ENCODE results near the gene UNK. TPM values are rescaled to one million over a fixed set of nuclear protein-coding genes. Genes with fewer than 3 reads are reported as not detected.
A peak's percentile ranks its signal among the peaks of the same experiment; 100 is the strongest.

The UNK gene
- total RNA-seq, 2 experiments from 2014 or later, result 33.7 to 36.1 TPM

GRCh38 chr17:75836605-75837004 is 52.0 kb downstream of the UNK start:
- intact Hi-C loops (cut with DNase I, micrococcal nuclease), result no loop called here
- H3K36me3 Mint-ChIP-seq (ENCODE audit: low read depth), result peaks cover 71% of the 10 kb centered on the region
- peaks cover 66% of the 10 kb centered on the region for H3K4me1 ChIP-seq (ENCODE audit: insufficient read depth, low read length)
- no peak overlapping the region for H3K27ac Mint-ChIP-seq
- no peaks in the 10 kb centered on the region for H3K9me3 Mint-ChIP-seq
- H3K4me1 Mint-ChIP-seq (ENCODE audit: low read depth), result peaks cover 30% of the 10 kb centered on the region
- CTCF ChIA-PET, result no interaction called here
- no peak overlapping the region for H3K4me3 ChIP-seq (ENCODE audit: low read length)
- no peaks in the 10 kb centered on the region for H3K27me3 Mint-ChIP-seq
- DNase-seq (no peak), ATAC-seq (ENCODE audit: poor library complexity) (no peak)
- H3K4me3 Mint-ChIP-seq, result no peak overlapping the region
- no peak overlapping the region for H3K27ac ChIP-seq (ENCODE audit: low read depth in 1 of 2, low read length in 2 of 2)
- TF ChIP-seq CTCF (IDR thresholded peaks at IDR 0.05), result no peak
- POLR2A ChIA-PET, result no interaction called here
- no peaks in the 10 kb centered on the region for H3K9me3 ChIP-seq (ENCODE audit: control insufficient read depth in 1 of 2, insufficient read depth in 1 of 2, low read length in 2 of 2)
- no peaks in the 10 kb centered on the region for H3K27me3 ChIP-seq (ENCODE audit: control insufficient read depth in 1 of 2, insufficient read depth in 2 of 2, low read length in 2 of 2)
- peaks cover 69% of the 10 kb centered on the region for H3K36me3 ChIP-seq (ENCODE audit: insufficient read depth, low read length)

GRCh38 chr17:75837899-75838298 is 53.3 kb downstream of the UNK start:
- no peak for ATAC-seq (ENCODE audit: poor library complexity)
- DNase-seq, result no peak
- no peaks in the 10 kb centered on the region for H3K9me3 ChIP-seq (ENCODE audit: control insufficient read depth in 1 of 2, insufficient read depth in 1 of 2, low read length in 2 of 2)
- no peak overlapping the region for H3K4me3 ChIP-seq (ENCODE audit: low read length)
- H3K27ac Mint-ChIP-seq, result no peak overlapping the region
- H3K36me3 ChIP-seq (ENCODE audit: insufficient read depth, low read length), result peaks cover 76% of the 10 kb centered on the region
- no peaks in the 10 kb centered on the region for H3K9me3 Mint-ChIP-seq
- H3K36me3 Mint-ChIP-seq (ENCODE audit: low read depth), result peaks cover 66% of the 10 kb centered on the region
- peaks cover 19% of the 10 kb centered on the region for H3K4me1 Mint-ChIP-seq (ENCODE audit: low read depth)
- intact Hi-C loops (cut with DNase I, micrococcal nuclease), result no loop called here
- no peaks in the 10 kb centered on the region for H3K27me3 Mint-ChIP-seq
- peak overlapping the region; percentile 20 for H3K4me3 Mint-ChIP-seq
- H3K27ac ChIP-seq (ENCODE audit: low read depth in 1 of 2, low read length in 2 of 2), result no peak overlapping the region
- TF ChIP-seq CTCF (IDR thresholded peaks at IDR 0.05), result no peak
- H3K27me3 ChIP-seq (ENCODE audit: control insufficient read depth in 1 of 2, insufficient read depth in 2 of 2, low read length in 2 of 2), result no peaks in the 10 kb centered on the region
- ChIA-PET CTCF (interaction anchor here (0.7 kb wide), 1 partner anchor 65 kb away, joined by 3 read pairs; no protein-coding TSS in a partner anchor), POLR2A (interaction anchor here (0.6 to 2.4 kb wide), 3 partner anchors 18 to 895 kb away, joined by 3 to 6 read pairs (median 3); partner anchors contain the start of genes UNK and WBP2)
- peaks cover 65% of the 10 kb centered on the region for H3K4me1 ChIP-seq (ENCODE audit: insufficient read depth, low read length)

GRCh38 chr17:75838410-75838809 is 53.8 kb downstream of the UNK start:
- Histone ChIP-seq H3K27ac (ENCODE audit: low read depth in 1 of 2, low read length in 2 of 2) (peak overlapping the region in 1 of 2 donors; percentile 2), H3K36me3 (ENCODE audit: insufficient read depth, low read length) (peaks cover 72% of the 10 kb centered on the region), H3K27me3 (ENCODE audit: control insufficient read depth in 1 of 2, insufficient read depth in 2 of 2, low read length in 2 of 2) (no peaks in the 10 kb centered on the region), H3K4me1 (ENCODE audit: insufficient read depth, low read length) (peaks cover 63% of the 10 kb centered on the region), H3K9me3 (ENCODE audit: control insufficient read depth in 1 of 2, insufficient read depth in 1 of 2, low read length in 2 of 2) (no peaks in the 10 kb centered on the region), H3K4me3 (ENCODE audit: low read length) (no peak overlapping the region)
- TF ChIP-seq CTCF (IDR thresholded peaks at IDR 0.05), result no peak
- DNase-seq (no peak), ATAC-seq (ENCODE audit: poor library complexity) (no peak)
- ChIA-PET POLR2A (interaction anchor here (2.4 kb wide), 1 partner anchor 17 kb away, joined by 6 read pairs; the partner anchor contains the start of gene WBP2), CTCF (interaction anchor here (0.7 kb wide), 1 partner anchor 66 kb away, joined by 3 read pairs; no protein-coding TSS in a partner anchor)
- H3K27ac Mint-ChIP-seq, result no peak overlapping the region
- peaks cover 65% of the 10 kb centered on the region for H3K36me3 Mint-ChIP-seq (ENCODE audit: low read depth)
- H3K4me3 Mint-ChIP-seq, result no peak overlapping the region
- peaks cover 14% of the 10 kb centered on the region for H3K4me1 Mint-ChIP-seq (ENCODE audit: low read depth)
- H3K9me3 Mint-ChIP-seq, result no peaks in the 10 kb centered on the region
- intact Hi-C loops (cut with DNase I, micrococcal nuclease), result no loop called here
- H3K27me3 Mint-ChIP-seq, result no peaks in the 10 kb centered on the region

All from CD4-positive, alpha-beta T cell (primary cell).